ENCODE results near the gene ST7.

ST7 gene

GRCh38 chr7:116918704-116919103 is 34.6 kb upstream of the ST7 start:
- peaks cover 46% of the 10 kb centered on the region for H3K36me3 Mint-ChIP-seq (ENCODE audit: low read depth)
- H3K9me3 Mint-ChIP-seq, result no peaks in the 10 kb centered on the region
- no peak overlapping the region for H3K27ac Mint-ChIP-seq
- TF ChIP-seq, protein P1, sequence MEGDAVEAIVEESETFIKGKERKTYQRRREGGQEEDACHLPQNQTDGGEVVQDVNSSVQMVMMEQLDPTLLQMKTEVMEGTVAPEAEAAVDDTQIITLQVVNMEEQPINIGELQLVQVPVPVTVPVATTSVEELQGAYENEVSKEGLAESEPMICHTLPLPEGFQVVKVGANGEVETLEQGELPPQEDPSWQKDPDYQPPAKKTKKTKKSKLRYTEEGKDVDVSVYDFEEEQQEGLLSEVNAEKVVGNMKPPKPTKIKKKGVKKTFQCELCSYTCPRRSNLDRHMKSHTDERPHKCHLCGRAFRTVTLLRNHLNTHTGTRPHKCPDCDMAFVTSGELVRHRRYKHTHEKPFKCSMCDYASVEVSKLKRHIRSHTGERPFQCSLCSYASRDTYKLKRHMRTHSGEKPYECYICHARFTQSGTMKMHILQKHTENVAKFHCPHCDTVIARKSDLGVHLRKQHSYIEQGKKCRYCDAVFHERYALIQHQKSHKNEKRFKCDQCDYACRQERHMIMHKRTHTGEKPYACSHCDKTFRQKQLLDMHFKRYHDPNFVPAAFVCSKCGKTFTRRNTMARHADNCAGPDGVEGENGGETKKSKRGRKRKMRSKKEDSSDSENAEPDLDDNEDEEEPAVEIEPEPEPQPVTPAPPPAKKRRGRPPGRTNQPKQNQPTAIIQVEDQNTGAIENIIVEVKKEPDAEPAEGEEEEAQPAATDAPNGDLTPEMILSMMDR (IDR thresholded peaks at IDR 0.05; ENCODE audit: unreplicated experiment in 3 of 3), result no peak
- peaks cover 4% of the 10 kb centered on the region for H3K4me1 Mint-ChIP-seq
- H3K27me3 Mint-ChIP-seq (ENCODE audit: low read depth), result no peaks in the 10 kb centered on the region
- H3K4me3 Mint-ChIP-seq, result no peak overlapping the region

DNA sequence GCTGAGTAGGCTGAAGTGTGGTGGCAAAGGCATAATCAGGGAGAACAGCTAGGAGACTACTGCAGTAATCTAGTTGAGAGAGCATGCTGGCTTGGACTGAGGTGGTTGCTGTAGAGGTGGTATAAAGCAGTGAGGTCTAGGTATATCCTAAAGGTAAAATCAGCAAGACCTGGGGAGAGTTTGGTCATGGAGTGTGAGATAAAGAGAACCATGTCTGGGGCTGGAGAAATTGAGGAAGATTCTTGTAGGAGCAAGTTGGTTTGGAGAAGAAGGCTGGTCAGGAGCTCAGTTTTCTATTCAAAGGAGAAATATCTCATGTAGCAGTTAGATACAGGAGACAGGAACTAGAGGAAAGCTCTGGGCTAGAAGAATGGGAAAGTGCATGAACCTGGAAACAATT is 32.9 kb upstream of the ST7 start:
- Mint-ChIP-seq H3K4me3 (no peak overlapping the region), H3K27me3 (ENCODE audit: low read depth) (no peaks in the 10 kb centered on the region), H3K9me3 (no peaks in the 10 kb centered on the region), H3K27ac (no peak overlapping the region), H3K36me3 (ENCODE audit: low read depth) (peaks cover 35% of the 10 kb centered on the region), H3K4me1 (peaks cover 4% of the 10 kb centered on the region)
- TF ChIP-seq, protein P1 (IDR thresholded peaks at IDR 0.05; ENCODE audit: unreplicated experiment in 3 of 3), result no peak

GRCh38 chr7:116922545-116922944 is 30.8 kb upstream of the ST7 start:
- TF ChIP-seq, protein P1 (IDR thresholded peaks at IDR 0.05; ENCODE audit: unreplicated experiment in 3 of 3), result no peak
- H3K4me3 Mint-ChIP-seq, result no peak overlapping the region
- H3K4me1 Mint-ChIP-seq, result peaks cover 4% of the 10 kb centered on the region
- peaks cover 26% of the 10 kb centered on the region for H3K36me3 Mint-ChIP-seq (ENCODE audit: low read depth)
- no peaks in the 10 kb centered on the region for H3K9me3 Mint-ChIP-seq
- no peak overlapping the region for H3K27ac Mint-ChIP-seq
- no peaks in the 10 kb centered on the region for H3K27me3 Mint-ChIP-seq (ENCODE audit: low read depth)

- Mint-ChIP-seq H3K4me1 (no peaks in the 10 kb centered on the region), H3K36me3 (ENCODE audit: low read depth) (peaks cover 12% of the 10 kb centered on the region), H3K4me3 (no peak overlapping the region), H3K27me3 (ENCODE audit: low read depth) (no peaks in the 10 kb centered on the region), H3K9me3 (no peaks in the 10 kb centered on the region), H3K27ac (no peak overlapping the region)
- TF ChIP-seq, protein P1 (IDR thresholded peaks at IDR 0.05; ENCODE audit: unreplicated experiment in 3 of 3), result no peak
Observed at GRCh38 chr7:116924741-116925140, 28.6 kb upstream of the ST7 start.

- Mint-ChIP-seq H3K36me3 (ENCODE audit: low read depth) (no peaks in the 10 kb centered on the region), H3K27me3 (ENCODE audit: low read depth) (peaks cover 18% of the 10 kb centered on the region), H3K4me3 (no peak overlapping the region), H3K27ac (no peak overlapping the region), H3K4me1 (no peaks in the 10 kb centered on the region), H3K9me3 (no peaks in the 10 kb centered on the region)
- TF ChIP-seq, protein P1 (IDR thresholded peaks at IDR 0.05; ENCODE audit: unreplicated experiment in 3 of 3), result no peak
Observed at GRCh38 chr7:116929021-116929420, 24.3 kb upstream of the ST7 start.

Data from nephron (organoid).